GM11168 (cell line): ENCODE results near the gene HSD17B7.
"Not testable (repeated sequence)": the region's sequence is repeated elsewhere in the genome, so short reads cannot be mapped to it uniquely, and the experiment has no call there.

Experiments used
- in situ Hi-C: fragments of 300-500 bp; cut with MboI; formaldehyde crosslinking; loops from one replicate; pipeline ENCODE4 v1.12.0; 2022; ENCODE audit warnings: low sequenced_read_pairs; ENCODE audit not compliant: unreplicated experiment

HSD17B7 gene

DNA sequence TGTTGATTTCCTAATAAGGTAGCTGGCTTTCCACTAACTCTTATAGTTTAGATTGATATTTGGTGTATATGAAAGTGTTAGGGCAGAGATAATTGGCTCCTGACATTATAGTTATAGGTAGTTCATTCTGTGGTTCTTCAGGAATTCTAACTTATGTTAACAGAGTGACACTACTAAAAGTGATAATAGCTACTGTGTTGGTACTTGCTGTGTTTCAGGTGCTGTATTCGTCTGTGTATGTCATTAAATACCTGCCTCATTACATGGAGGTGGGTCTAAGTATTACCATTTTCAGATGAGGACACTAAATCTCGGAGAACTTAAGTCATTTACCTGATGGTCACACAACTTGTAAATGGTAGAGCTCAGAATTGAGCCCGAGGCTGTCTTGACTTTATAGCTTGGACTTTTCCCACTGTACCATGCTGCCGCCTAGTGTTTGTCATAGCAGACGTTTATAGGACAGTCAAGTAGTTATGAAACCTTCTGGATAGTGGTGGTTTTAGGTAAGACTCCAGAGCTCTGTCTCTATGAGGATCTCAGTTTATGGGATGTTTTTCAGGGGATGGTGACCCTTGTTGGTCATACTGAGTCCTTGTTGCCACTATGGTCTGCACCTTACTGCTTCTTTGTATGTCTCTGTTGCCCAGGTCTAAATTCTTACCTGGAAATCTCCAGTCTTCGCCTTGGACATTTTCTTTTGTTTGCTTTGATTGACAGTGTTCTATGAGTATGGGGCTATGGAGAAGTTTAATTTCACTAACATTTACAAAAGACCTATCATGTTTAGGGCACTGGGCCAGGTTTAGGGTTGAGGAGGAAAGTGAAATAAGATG is 9.7 kb downstream of the HSD17B7 start:
- in situ Hi-C loops: loop anchor here (25.0 kb wide), 1 partner anchor 163 kb away; the partner anchor contains the start of gene DDR2

- in situ Hi-C loops: not testable (repeated sequence)
These were observed 17.0 kb downstream of the HSD17B7 start for GRCh38 chr1:162807503-162807902.

DNA sequence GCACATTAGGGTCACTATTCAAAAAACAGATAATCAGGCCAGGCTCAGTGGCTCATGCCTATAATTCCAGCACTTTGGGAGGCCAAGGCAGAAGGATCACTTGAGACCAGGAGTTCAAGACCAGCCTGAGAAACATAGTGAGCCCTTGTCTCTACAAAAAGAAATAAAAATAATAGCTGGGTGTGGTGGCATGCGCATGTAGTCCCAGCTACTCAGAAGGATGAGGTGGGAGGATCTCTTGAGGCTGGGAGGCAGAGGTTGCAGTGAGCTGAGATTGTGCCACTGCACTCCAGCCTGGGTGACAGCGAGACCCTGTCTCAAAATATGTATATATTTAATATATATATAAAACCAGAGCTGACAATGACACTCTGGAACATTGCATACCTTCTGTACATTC is 21.9 kb downstream of the HSD17B7 start:
- in situ Hi-C loops: not testable (repeated sequence)

DNA sequence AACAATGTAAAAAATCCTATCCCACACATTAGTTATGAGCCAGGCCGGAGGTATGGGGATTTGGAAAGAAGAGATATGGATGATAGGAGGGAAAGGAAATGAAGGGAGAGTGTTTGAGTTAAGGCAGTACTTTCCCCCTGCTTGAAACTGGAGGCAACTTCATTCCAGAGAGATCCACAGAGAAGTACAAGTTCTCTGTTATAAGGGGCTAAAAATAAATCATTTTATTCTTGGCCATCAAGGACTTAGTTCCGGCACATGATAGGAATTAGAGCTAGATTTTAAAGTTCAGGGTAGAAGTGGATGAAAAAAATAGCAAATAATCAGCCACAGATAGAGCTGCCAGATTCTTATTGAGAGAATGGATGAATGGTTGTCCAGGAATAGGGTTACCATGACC is 27.6 kb downstream of the HSD17B7 start:
- in situ Hi-C loops: not testable (repeated sequence)

- in situ Hi-C loops: not testable (repeated sequence)
These were observed 28.2 kb downstream of the HSD17B7 start for GRCh38 chr1:162818666-162819065.

DNA sequence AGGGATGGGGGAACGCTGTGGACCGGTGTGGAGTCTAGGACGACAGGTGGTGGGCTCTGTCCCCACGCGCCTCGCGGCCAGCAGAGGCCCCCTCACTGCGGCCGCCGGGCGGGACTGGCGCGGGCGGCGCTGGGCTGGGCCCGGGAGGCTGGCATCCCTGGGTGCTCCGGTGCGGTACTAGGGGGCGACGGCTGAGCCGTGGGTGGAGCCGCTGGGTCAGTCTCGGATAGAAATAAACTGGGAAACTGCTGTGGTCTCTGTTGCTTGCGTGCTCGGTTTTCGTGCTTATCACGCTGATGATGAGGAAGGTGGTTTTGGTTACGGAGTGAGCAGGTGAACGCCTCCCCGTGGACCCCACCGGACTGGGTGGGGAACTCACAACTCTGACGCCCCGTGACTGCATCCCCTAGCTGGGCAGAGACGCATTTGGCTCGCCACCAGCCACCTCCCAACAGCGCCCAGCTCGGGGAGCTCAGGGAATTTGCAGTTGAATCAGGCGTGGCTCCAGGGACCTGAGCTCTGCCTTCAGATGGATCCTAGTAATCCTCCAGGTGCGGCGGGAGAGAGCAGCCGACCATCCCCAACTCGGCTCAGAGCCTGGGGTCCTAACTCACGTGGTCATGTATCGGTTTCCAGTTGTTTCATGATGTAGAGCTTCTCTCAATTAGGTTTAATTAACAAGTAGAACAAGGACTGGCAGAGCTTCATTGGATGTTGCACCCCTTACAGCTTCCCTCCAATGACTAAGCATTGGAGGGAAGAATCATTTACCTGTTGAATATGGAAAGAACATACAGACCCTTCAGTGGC is 32.1 kb downstream of the HSD17B7 start:
- in situ Hi-C loops: no loop called here

DNA sequence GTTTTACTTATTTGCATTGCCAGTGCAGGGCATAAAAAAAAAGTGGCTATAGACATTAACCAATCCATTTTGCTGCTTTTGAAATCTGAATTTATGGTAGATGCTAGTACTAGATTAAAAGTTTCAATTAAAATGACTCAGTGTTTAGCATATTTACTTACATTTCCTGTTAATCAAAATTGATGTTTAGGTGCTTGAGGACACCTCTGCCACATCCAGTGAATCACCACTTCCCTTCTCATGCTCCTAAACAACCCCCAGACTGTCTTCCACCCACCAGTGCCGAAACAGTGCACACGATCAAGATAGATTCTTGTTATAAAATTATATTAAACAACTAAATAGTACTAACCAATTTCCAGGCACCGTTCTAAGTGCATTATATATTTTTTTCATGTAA is 32.7 kb downstream of the HSD17B7 start:
- in situ Hi-C loops: no loop called here

DNA sequence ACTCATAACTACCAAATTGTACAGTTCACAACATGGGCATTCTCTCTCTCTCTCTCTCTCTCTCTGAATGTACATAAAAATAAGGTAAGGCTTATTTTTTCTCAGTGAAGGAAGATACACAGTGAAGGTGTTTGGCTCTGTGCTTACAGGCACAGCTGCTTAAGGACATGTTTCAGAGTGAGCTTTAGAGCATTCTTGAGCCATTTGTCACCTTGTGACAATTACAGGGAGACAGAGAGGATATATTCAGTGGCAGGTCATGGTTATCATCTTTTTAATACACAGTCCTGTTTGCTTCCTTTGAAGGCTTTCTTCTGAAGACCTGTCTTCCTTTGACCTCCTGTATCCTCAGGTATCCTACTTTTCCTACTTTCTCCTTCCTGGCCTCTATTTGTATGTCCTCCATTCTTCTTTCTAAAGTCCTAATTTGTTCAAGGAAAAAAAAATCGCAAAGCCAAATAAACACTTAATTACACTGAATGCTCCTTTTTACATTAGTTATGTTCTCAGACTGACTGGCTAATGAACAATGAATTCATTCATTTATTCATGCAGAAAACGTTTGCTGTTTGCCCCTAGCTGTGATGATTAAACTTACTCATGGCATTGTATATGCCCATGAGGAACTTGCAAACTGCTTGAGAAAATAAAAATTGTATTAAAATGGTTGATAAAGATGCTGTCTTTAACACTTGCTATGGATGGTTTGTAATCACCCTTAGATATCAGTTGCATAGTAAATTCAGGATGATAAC is 33.4 kb downstream of the HSD17B7 start:
- in situ Hi-C loops: no loop called here

DNA sequence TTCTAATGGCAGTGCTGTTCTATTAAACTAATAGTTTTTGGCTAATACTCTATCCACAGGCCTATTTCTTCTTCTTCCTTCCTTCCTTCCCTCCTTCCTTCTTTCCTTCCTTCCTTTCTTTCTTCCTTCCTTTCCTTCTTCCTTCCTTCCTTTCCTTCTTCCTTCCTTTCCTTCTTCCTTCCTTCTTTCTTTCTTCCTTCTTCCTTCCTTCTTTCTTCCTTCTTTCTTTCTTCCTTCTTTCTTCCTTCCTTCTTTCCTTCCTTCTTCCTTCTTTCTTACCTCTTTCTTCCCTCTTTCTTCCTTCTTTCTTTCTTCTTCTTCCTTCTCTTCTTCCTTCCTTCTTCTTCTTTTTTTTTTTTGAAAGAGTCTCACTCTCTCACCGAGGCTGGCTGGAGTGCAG is 38.8 kb downstream of the HSD17B7 start:
- in situ Hi-C loops: no loop called here

DNA sequence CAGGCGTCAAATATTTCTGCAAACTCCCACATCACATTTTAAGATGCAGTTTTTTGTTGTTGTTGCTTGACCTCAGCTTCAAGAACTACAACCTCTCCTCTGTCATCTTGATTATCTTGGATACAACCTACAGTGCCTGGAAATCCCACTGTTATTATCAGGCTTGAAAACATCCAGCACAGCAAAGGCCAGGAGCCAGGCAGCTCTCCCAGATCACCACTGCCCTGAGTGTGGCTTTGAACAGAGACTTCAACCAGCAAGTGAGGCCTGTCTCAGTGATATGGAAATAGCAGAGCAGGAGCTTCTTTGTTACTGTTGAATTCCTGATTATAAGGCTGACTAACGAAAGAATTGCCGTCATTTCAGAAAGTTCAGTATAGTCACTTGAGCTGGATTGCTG is 42.0 kb downstream of the HSD17B7 start:
- in situ Hi-C loops: no loop called here

GRCh38 chr1:162835157-162835899 is 44.8 kb downstream of the HSD17B7 start:
- in situ Hi-C loops: no loop called here

GRCh38 chr1:162838863-162839262 is 48.4 kb downstream of the HSD17B7 start:
- in situ Hi-C loops: no loop called here

- in situ Hi-C loops: loop anchor here (10.0 kb wide), 1 partner anchor 464 kb away; no protein-coding TSS in a partner anchor
These were observed 49.8 kb downstream of the HSD17B7 start for GRCh38 chr1:162840250-162840839.

DNA sequence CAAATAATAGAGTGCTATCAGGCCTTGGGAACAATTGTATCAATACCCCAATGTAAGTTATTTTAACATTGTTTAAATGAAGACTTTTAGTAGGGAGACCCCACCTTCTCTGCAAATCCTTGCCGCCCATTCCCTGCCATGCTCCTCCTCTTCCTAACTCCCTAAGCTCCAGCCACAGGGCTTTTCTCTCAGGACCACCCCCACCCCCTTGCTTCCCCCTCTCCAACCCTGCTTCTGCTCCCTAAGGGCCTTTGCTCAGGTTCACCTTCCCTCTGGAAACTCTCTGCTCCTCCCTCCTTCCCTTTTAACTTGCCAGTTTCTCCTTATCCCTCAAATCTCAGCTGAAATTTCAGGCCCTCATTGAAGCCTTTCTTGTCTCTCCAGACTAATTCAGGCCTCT is 53.7 kb downstream of the HSD17B7 start:
- in situ Hi-C loops: loop anchor here (10.0 kb wide), 1 partner anchor 461 kb away; no protein-coding TSS in a partner anchor

DNA sequence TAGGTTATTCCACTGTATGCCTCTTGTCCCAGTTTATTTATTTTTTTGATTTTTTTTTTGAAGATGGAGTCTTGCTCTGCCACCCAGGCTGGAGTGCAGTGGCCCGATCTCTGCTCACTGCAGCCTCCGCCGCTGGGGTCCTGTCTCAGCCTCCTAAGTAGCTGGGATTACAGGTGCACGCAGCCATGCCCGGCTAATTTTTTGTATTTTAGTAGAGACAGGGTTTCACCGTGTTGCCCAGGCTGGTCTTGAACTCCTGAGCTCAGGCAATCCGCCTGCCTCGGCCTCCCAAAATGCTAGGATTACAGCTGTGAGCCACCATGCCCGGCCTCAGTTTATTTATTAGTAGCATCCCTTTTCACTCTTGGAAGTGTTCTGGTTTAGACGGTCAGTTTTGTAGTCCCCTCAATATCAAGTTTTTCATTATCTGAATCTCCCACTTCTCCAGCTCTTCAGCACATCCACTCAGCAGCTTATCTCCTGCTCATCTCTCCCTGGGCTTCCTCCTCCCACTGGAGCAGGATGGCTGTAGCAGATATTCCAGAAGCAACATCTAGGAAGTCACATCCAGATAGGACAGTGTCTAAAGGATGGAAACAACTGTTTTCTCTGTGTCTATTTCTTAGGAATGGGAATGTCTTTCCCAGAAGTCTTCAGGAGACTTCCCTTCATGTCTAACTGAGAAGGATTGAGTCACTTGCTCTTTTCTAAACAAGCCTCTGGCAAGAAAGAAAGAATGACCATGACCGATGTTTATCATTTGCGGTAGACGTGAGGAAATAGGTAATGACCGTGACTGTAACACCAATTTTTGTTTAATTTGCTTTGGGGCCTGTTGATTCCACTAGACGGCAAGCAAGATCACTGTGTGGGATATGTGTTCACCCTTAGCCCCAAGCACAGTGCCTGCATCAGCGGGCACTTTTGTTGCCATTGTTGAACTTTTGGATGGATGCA is 56.0 kb downstream of the HSD17B7 start:
- in situ Hi-C loops: loop anchor here (10.0 kb wide), 1 partner anchor 458 kb away; no protein-coding TSS in a partner anchor

- in situ Hi-C loops: loop anchor here (10.0 kb wide), 1 partner anchor 457 kb away; no protein-coding TSS in a partner anchor
These were observed 57.4 kb downstream of the HSD17B7 start for GRCh38 chr1:162847839-162848453.

DNA sequence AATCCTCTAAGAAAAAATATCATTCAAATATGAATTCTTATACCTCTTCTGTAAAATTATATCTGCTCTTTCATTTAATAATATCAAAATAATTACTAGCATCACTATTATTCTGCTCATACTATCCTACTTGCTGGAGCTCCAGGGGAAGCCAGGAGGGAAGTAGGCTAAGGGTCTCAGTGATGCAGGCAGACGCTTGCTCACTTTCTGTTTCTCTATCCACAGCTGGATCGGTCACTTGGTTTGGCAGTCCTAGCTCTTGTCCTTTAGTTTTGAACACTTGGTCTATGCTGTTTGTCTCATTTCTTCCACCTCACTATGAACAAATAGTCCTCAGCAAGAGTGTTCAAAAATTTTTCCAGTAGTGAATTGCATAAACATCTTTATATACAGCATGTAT is 59.2 kb downstream of the HSD17B7 start:
- in situ Hi-C loops: loop anchor here (10.0 kb wide), 1 partner anchor 455 kb away; no protein-coding TSS in a partner anchor

- in situ Hi-C loops: no loop called here
These were observed 60.8 kb downstream of the HSD17B7 start for GRCh38 chr1:162851341-162851740.
